Panc1 (cell line): ENCODE measurements around the gene VWA5B1.

Experiments used
- POLR2AphosphoS5 ChIP-seq: IDR thresholded peaks from 2 replicates; pipeline ENCODE4 v1.6.1; 2012; ENCODE audit warnings: mild to moderate bottlenecking, low read depth, low read length, moderate library complexity
- TF ChIP-seq, protein P1 (sequence below): fragments of 450-650 bp; IDR thresholded peaks from 2 replicates; pipeline ENCODE4 v1.5.1; 2017; ENCODE audit warnings: mild to moderate bottlenecking
- TF ChIP-seq, protein P2 (sequence below), 2 experiments: IDR thresholded peaks; 2 replicates each; pipeline ENCODE4 v1.6.1; 2011 to 2012; ENCODE audit warnings: low read depth in 2 of 2, control low read depth in 1 of 2, low read length in 1 of 2, mild to moderate bottlenecking in 1 of 2, moderate library complexity in 1 of 2; ENCODE audit not compliant: insufficient read depth in 1 of 2

DNA sequence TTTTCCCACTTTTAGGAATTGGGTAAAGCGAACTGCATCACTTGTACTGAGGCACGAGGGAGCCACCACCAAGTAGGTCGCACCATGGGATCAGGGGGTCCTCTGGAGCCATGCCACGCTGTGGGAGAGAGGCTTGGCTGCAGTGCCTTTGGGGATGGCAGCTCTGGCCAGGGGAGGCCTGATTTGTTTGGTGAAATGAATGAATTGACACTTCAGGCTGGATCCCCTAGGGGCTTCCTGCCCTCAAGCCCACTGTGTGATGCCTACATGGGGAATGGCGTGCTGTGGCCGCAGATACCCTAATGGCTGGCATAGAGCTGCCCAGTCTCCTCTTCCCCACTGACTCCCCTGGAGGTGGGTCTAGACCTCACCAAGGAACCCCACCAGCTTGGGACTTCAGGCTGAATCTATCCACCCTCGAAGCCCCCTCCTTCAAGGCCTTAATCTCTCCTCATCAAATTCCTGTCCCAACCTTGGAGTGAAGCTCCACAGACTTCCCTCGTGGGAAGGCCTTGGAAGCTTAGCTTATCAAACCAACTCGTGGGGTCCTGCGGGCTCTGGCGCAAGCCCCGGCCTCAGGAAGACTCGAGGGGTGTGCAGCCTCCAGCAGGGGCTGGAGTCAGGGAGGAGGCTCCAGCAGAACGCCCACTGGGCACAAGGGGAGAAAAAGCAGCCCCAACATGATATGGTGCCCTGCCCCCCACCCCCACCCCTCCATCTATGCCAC, 64.6 kb downstream of the VWA5B1 start:
- TF ChIP-seq, protein P1, sequence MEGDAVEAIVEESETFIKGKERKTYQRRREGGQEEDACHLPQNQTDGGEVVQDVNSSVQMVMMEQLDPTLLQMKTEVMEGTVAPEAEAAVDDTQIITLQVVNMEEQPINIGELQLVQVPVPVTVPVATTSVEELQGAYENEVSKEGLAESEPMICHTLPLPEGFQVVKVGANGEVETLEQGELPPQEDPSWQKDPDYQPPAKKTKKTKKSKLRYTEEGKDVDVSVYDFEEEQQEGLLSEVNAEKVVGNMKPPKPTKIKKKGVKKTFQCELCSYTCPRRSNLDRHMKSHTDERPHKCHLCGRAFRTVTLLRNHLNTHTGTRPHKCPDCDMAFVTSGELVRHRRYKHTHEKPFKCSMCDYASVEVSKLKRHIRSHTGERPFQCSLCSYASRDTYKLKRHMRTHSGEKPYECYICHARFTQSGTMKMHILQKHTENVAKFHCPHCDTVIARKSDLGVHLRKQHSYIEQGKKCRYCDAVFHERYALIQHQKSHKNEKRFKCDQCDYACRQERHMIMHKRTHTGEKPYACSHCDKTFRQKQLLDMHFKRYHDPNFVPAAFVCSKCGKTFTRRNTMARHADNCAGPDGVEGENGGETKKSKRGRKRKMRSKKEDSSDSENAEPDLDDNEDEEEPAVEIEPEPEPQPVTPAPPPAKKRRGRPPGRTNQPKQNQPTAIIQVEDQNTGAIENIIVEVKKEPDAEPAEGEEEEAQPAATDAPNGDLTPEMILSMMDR, result no peak
- TF ChIP-seq, protein P2, sequence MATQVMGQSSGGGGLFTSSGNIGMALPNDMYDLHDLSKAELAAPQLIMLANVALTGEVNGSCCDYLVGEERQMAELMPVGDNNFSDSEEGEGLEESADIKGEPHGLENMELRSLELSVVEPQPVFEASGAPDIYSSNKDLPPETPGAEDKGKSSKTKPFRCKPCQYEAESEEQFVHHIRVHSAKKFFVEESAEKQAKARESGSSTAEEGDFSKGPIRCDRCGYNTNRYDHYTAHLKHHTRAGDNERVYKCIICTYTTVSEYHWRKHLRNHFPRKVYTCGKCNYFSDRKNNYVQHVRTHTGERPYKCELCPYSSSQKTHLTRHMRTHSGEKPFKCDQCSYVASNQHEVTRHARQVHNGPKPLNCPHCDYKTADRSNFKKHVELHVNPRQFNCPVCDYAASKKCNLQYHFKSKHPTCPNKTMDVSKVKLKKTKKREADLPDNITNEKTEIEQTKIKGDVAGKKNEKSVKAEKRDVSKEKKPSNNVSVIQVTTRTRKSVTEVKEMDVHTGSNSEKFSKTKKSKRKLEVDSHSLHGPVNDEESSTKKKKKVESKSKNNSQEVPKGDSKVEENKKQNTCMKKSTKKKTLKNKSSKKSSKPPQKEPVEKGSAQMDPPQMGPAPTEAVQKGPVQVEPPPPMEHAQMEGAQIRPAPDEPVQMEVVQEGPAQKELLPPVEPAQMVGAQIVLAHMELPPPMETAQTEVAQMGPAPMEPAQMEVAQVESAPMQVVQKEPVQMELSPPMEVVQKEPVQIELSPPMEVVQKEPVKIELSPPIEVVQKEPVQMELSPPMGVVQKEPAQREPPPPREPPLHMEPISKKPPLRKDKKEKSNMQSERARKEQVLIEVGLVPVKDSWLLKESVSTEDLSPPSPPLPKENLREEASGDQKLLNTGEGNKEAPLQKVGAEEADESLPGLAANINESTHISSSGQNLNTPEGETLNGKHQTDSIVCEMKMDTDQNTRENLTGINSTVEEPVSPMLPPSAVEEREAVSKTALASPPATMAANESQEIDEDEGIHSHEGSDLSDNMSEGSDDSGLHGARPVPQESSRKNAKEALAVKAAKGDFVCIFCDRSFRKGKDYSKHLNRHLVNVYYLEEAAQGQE (IDR thresholded peaks at IDR 0.05; ENCODE audit: insufficient read depth in 1 of 2, low read depth in 2 of 2, low read length in 1 of 2), result no peak
- no peak for TF ChIP-seq POLR2AphosphoS5
